PC-3 (cell line): Measurements from ENCODE around the gene ZBTB40. TPM values are rescaled to one million over a fixed set of nuclear protein-coding genes. Genes with fewer than 3 reads are reported as not detected.

Experiments used
- ATAC-seq: fragments of 200-7000 bp; cut with Tn5 transposase; 2 replicates; pipeline ENCODE4 v1.9.1; 2020; ENCODE audit warnings: mild to moderate bottlenecking, moderate library complexity
- BruUV-seq: library from RNA; stranded (reverse); fragments of 400-500 nt; replicated peaks from 2 replicates; lab custom pipeline; 2021; lab: Mats Ljungman, UMichigan
- CTCF ChIA-PET: fragments of 300-600 bp; sonication (Branson Sonifier 250); formaldehyde crosslinking; loops from one replicate; lab custom pipeline; 2022; ENCODE audit warnings: antibody characterized with exemption; lab: Charles Lee
- POLR2A ChIA-PET: fragments of 300-600 bp; sonication (Branson Sonifier 250); formaldehyde crosslinking; loops from one replicate; lab custom pipeline; 2022; ENCODE audit warnings: antibody characterized with exemption; ENCODE audit not compliant: unreplicated experiment; lab: Charles Lee
- DNase-seq: peaks from one replicate; pipeline ENCODE4 v3.0.0-alpha.2; 2015
- H2AFZ ChIP-seq: fragments of 300-600 bp; sonication (generic); 2 replicates; pipeline ENCODE4 v1.6.0; 2016; ENCODE audit warnings: antibody characterized with exemption, low read length
- H3F3A ChIP-seq: fragments of 300-600 bp; sonication (generic); one replicate; pipeline ENCODE4 v1.6.0; 2017; ENCODE audit warnings: antibody characterized with exemption, low read length, control low read depth, mild to moderate bottlenecking; ENCODE audit not compliant: unreplicated experiment
- H3K27ac ChIP-seq: fragments of 300-600 bp; sonication (generic); 2 replicates; pipeline ENCODE4 v1.5.1; 2016; ENCODE audit warnings: mild to moderate bottlenecking, low read length
- H3K27me3 ChIP-seq: fragments of 300-600 bp; sonication (generic); 2 replicates; pipeline ENCODE4 v1.6.1; 2016; ENCODE audit warnings: low read length, mixed read lengths
- H3K36me3 ChIP-seq: fragments of 300-600 bp; sonication (generic); 2 replicates; pipeline ENCODE4 v1.6.1; 2016; ENCODE audit warnings: low read depth, mixed run types, low read length, mixed read lengths
- H3K4me1 ChIP-seq: fragments of 300-600 bp; sonication (generic); 2 replicates; pipeline ENCODE4 v1.5.1; 2016; ENCODE audit warnings: low read length; ENCODE audit not compliant: insufficient read depth
- H3K4me2 ChIP-seq: fragments of 300-600 bp; sonication (generic); 2 replicates; pipeline ENCODE4 v1.6.0; 2016; ENCODE audit warnings: low read length
- H3K4me3 ChIP-seq: fragments of 300-600 bp; sonication (generic); 2 replicates; pipeline ENCODE4 v1.5.1; 2016; ENCODE audit warnings: mild to moderate bottlenecking, low read length, mixed read lengths
- H3K79me2 ChIP-seq: fragments of 300-600 bp; sonication (generic); 2 replicates; pipeline ENCODE4 v1.6.1; 2017; ENCODE audit warnings: low read length, mixed read lengths
- H3K9ac ChIP-seq: fragments of 300-600 bp; sonication (generic); 2 replicates; pipeline ENCODE4 v1.6.0; 2016; ENCODE audit warnings: mild to moderate bottlenecking, low read length
- H3K9me2 ChIP-seq: fragments of 300-600 bp; sonication (generic); replicated peaks from 2 replicates; pipeline ENCODE4 v1.6.1; 2016; ENCODE audit warnings: mixed run types, low read length, mixed read lengths
- H3K9me3 ChIP-seq: fragments of 300-600 bp; sonication (generic); 2 replicates; pipeline ENCODE4 v1.6.1; 2016; ENCODE audit warnings: low read length, mixed read lengths
- H4K20me1 ChIP-seq: fragments of 300-600 bp; sonication (generic); 2 replicates; pipeline ENCODE4 v1.6.1; 2016; ENCODE audit warnings: low read length, mixed read lengths
- EZH2 ChIP-seq: fragments of 300-600 bp; sonication (generic); IDR thresholded peaks from one replicate; pipeline ENCODE4 v1.6.1; 2017; ENCODE audit warnings: antibody characterized with exemption, mild to moderate bottlenecking, low read length; ENCODE audit not compliant: unreplicated experiment
- EZH2phosphoT487 ChIP-seq: fragments of 300-600 bp; sonication (generic); IDR thresholded peaks from 2 replicates; pipeline ENCODE4 v1.6.1; 2018; ENCODE audit warnings: mild to moderate bottlenecking, antibody characterized with exemption, low read length, borderline replicate concordance
- intact Hi-C: fragments of 100-400 bp; cut with micrococcal nuclease; formaldehyde crosslinking; loops from 2 replicates; pipeline ENCODE4 v1.9.0; 2023
- total RNA-seq: library from RNA; depleted of rRNA; stranded (reverse); fragments of >200 nt; gene quantifications from 2 replicates; pipeline ENCODE4 v1.2.3, GENCODE V29; 2014
- TF ChIP-seq, protein P1 (sequence below): fragments of 300-600 bp; sonication (generic); conservative IDR thresholded peaks from 2 replicates; pipeline ENCODE4 v1.5.1; 2017; ENCODE audit warnings: antibody characterized with exemption, low read depth, mild to moderate bottlenecking, low read length

The ZBTB40 gene
- total RNA-seq, 1 experiment from 2014 or later, result 20.2 TPM

DNA sequence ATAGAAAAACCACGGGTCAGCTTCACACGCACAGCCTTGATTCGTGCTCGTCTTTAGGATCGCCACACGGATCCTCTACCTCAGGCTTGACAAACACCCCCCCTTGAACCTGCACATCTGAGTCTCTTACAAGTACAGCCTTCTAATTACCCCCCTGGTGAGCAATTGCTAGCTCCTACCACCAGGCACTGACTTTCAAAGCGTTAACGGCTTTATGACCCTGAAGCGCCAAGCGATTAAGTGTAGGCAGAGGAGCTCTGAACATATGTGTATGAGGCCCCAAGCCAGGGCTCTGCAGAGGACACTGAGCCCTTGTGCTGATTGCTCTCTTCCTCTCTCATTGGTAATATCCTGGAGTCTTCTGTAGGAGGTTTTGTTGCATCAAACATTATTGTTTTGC lies 55.9 kb downstream of the ZBTB40 start:
- no peaks in the 10 kb centered on the region for H3K79me2 ChIP-seq
- no peak overlapping the region for H3K27ac ChIP-seq
- H3K36me3 ChIP-seq, result peaks cover 33% of the 10 kb centered on the region; the same call in 1 of the 2 replicates
- no peaks in the 10 kb centered on the region for H3K9me2 ChIP-seq
- intact Hi-C loops, result no loop called here
- TF ChIP-seq EZH2phosphoT487 (no peak), EZH2 (no peak)
- TF ChIP-seq, protein P1, sequence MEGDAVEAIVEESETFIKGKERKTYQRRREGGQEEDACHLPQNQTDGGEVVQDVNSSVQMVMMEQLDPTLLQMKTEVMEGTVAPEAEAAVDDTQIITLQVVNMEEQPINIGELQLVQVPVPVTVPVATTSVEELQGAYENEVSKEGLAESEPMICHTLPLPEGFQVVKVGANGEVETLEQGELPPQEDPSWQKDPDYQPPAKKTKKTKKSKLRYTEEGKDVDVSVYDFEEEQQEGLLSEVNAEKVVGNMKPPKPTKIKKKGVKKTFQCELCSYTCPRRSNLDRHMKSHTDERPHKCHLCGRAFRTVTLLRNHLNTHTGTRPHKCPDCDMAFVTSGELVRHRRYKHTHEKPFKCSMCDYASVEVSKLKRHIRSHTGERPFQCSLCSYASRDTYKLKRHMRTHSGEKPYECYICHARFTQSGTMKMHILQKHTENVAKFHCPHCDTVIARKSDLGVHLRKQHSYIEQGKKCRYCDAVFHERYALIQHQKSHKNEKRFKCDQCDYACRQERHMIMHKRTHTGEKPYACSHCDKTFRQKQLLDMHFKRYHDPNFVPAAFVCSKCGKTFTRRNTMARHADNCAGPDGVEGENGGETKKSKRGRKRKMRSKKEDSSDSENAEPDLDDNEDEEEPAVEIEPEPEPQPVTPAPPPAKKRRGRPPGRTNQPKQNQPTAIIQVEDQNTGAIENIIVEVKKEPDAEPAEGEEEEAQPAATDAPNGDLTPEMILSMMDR, result no peak
- CTCF ChIA-PET, result no interaction called here
- no TSS peak for BruUV-seq
- H4K20me1 ChIP-seq, result no peaks in the 10 kb centered on the region
- H3F3A ChIP-seq, result no peaks in the 10 kb centered on the region
- DNase-seq (no peak), ATAC-seq (no peak)
- no peak overlapping the region for H3K9ac ChIP-seq
- H3K9me3 ChIP-seq, result no peaks in the 10 kb centered on the region
- H3K27me3 ChIP-seq, result no peaks in the 10 kb centered on the region
- H3K4me1 ChIP-seq, result no peaks in the 10 kb centered on the region
- POLR2A ChIA-PET, result no interaction called here
- H3K4me2 ChIP-seq, result no peak overlapping the region
- H3K4me3 ChIP-seq, result no peak overlapping the region
- no peak overlapping the region for H2AFZ ChIP-seq

DNA sequence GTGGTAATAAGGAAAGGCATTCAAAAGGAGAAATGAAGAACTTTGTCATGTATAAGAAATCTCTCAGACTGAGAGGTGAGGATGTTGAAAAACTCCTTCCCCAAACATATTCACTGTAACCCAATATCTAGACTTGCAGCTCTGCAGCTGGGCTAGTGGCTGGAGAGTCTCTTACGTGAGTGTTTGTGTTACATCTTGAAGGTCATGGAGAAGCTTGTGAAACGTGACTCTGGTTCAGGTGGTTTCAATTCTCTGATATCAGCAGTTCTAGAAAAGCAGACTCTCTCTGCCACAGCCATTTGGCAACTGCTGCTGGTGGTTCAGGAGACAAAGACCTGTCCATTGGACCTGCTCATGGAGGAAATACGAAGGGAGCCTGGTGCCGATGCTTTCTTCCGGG lies 56.7 kb downstream of the ZBTB40 start:
- no peak for DNase-seq
- Histone ChIP-seq H3K79me2 (no peaks in the 10 kb centered on the region), H3K9me2 (no peaks in the 10 kb centered on the region), H3K4me2 (no peak overlapping the region), H3K9ac (no peak overlapping the region), H4K20me1 (no peaks in the 10 kb centered on the region), H2AFZ (no peak overlapping the region), H3K27me3 (no peaks in the 10 kb centered on the region), H3K4me3 (no peak overlapping the region), H3K27ac (no peak overlapping the region), H3F3A (no peaks in the 10 kb centered on the region), H3K36me3 (peaks cover 33% of the 10 kb centered on the region; the same call in 1 of the 2 replicates), H3K4me1 (no peaks in the 10 kb centered on the region), H3K9me3 (no peaks in the 10 kb centered on the region)
- no peak for ATAC-seq
- no TSS peak for BruUV-seq
- CTCF ChIA-PET, result no interaction called here
- intact Hi-C loops, result no loop called here
- TF ChIP-seq, protein P1, result no peak
- TF ChIP-seq EZH2 (no peak), EZH2phosphoT487 (no peak)
- POLR2A ChIA-PET, result interaction anchor here (0.7 kb wide), 1 partner anchor 29 kb away, joined by 3 read pairs; no protein-coding TSS in a partner anchor

DNA sequence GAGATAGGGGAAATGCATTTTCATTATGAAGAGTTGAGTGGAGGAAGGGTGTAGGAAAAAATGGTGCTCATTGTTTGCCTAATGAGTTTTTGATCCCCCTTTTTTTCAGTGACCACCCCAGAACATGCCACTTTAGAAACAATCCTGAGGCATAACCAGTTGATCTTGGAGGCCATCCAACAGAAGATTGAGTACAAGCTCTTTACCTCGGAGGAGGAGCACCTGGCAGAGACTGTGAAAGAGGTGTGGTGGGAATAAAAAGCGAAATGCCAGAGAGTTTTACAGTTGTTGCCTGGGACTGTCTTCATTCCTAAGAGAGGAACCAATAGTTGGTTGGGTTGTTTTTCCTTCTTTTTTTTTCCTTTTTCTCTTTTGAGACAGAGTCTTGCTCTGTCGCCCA lies 57.3 kb downstream of the ZBTB40 start:
- H3K27me3 ChIP-seq, result no peaks in the 10 kb centered on the region
- no peak overlapping the region for H3K27ac ChIP-seq
- no peak overlapping the region for H3K4me3 ChIP-seq
- H3K36me3 ChIP-seq, result peaks cover 33% of the 10 kb centered on the region; the same call in 1 of the 2 replicates
- H3K9me3 ChIP-seq, result no peaks in the 10 kb centered on the region
- TF ChIP-seq EZH2phosphoT487 (no peak), EZH2 (no peak)
- TF ChIP-seq, protein P1, result no peak
- POLR2A ChIA-PET, result interaction anchor here (0.7 kb wide), 1 partner anchor 30 kb away, joined by 3 read pairs; no protein-coding TSS in a partner anchor
- ATAC-seq, result no peak
- H2AFZ ChIP-seq, result no peak overlapping the region
- no peaks in the 10 kb centered on the region for H3K79me2 ChIP-seq
- no peaks in the 10 kb centered on the region for H4K20me1 ChIP-seq
- intact Hi-C loops, result no loop called here
- H3K9me2 ChIP-seq, result no peaks in the 10 kb centered on the region
- no peaks in the 10 kb centered on the region for H3K4me1 ChIP-seq
- no peaks in the 10 kb centered on the region for H3F3A ChIP-seq
- CTCF ChIA-PET, result no interaction called here
- no peak for DNase-seq
- H3K9ac ChIP-seq, result no peak overlapping the region
- no TSS peak for BruUV-seq
- no peak overlapping the region for H3K4me2 ChIP-seq
